ENCODE measurements around the gene GALNT16.

GALNT16 gene

DNA sequence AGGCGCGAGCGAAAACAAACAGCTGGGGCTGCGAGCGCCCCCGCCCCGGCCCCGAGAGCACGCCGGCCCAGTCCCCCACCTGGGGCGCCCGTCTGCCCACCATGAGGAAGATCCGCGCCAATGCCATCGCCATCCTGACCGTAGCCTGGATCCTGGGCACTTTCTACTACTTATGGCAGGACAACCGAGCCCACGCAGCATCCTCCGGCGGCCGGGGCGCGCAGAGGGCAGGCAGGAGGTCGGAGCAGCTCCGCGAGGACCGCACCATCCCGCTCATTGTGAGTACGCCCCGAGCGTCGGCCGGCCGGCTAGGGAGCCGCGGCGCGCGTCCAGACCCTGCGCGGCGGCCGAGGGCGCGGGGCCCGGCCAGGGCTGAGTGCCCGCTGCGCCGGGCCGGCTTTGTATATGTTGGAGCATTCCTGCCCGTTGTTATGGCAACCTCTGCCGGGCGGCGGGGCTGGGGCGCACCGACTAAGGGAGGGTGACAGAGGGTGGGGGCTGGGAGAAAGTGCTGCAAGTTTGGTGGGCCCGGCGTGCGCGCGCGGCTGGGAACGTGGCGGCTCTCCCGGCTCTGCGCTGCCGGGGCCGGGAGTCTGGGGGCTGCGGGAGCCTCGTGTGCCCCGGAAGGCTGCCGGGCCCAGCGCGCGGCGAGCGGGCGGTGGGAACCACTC, 367 bp downstream of the GALNT16 start:
- DNase-seq: no peak

- DNase-seq: peak; percentile 71
Measured at GRCh38 chr14:69260861-69261564, 1.1 kb downstream of the GALNT16 start.

- no peak for DNase-seq
Measured at GRCh38 chr14:69261761-69262331, 1.9 kb downstream of the GALNT16 start.

GRCh38 chr14:69262516-69262915, 2.6 kb downstream of the GALNT16 start:
- no peak for DNase-seq

- DNase-seq: no peak
Measured at GRCh38 chr14:69263364-69263763, 3.4 kb downstream of the GALNT16 start.

DNA sequence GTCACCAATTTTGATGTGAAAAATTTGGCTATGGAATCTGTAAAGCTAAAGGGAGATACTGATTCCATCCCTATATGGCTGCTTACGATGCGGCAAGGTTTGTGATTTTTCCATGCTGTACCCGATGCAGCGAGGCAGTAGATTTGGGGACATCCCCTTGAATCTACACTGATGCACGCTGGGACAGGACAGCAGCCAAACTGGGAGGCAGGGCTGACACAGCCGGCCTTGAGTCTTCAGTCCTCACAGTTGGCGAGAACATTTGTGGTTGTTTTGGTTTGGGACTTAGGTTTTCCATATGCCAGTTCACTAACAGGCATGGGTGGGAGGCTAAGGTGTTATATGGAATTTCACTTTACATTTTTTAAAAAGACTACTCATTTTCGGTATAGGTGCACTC, 3.8 kb downstream of the GALNT16 start:
- no peak for DNase-seq

DNA sequence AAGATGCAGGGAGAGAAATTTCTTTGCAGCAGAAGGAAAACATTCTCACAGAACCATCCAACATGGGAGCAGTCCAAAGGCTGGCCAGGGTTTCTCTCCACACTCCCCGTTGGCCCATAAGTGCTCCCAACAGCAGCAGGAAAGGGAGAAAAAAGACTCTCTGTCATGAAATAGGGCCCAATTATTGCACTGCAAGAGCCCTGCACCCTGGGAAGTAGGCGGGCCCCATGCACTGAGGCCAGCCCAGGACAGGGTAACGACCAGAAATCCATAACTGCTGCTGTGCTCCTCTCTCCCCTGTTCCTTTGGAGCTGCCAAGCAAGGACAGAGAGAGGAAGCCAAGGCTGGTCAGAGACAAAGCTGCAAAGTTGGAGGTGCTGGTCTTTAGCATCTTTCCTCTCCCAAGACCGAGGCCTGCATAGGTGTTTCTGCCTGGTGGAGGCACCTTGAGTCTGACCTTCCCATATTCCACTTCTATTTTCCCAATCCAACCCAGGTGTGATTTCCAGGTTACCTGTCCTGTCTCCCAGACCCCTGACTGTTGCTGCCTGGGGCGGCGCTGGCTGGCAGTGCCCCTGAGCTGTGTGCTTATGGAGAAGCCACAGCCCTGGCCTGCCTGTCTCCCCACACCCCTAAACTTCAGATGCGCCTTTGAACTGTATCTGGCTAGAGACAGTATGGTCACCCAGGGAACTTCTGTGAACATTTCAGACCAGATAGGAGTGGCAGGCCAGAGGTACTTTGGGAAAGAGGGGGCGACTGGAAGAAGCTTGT, 6.8 kb downstream of the GALNT16 start:
- no peak for DNase-seq

GRCh38 chr14:69267492-69267891, 7.5 kb downstream of the GALNT16 start:
- DNase-seq: peak; percentile 21

GRCh38 chr14:69268223-69268622, 8.3 kb downstream of the GALNT16 start:
- DNase-seq: no peak

GRCh38 chr14:69268763-69269162, 8.8 kb downstream of the GALNT16 start:
- peak; percentile 38 for DNase-seq

- peak; percentile 9 for DNase-seq
Measured at GRCh38 chr14:69269381-69269780, 9.4 kb downstream of the GALNT16 start.

GRCh38 chr14:69270097-69270496, 10.1 kb downstream of the GALNT16 start:
- peak; percentile 42 for DNase-seq

GRCh38 chr14:69270795-69271708, 11.1 kb downstream of the GALNT16 start:
- DNase-seq: peak; percentile 22

GRCh38 chr14:69274321-69274720, 14.4 kb downstream of the GALNT16 start:
- peak; percentile 1 for DNase-seq

DNA sequence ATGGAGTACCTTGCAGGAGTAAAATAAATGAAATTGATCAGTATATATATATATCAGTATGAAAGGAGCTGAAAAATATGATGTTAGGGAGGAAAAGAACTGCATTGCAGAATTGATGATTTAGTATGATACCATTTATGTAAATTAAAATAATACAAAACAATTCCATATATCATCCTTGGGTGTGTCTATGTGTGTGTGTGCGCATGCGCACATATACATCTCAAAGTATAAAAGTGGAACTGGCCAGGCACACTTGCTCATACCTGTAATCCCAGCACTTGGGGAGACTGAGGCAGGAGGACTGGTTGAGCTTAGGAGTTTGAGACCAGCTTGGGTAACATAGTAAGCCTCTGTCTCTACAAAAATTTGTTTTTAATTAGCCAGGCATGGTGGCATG, 15.4 kb downstream of the GALNT16 start:
- no peak for DNase-seq

GRCh38 chr14:69277356-69277755, 17.4 kb downstream of the GALNT16 start:
- DNase-seq: peak; percentile 1

- peak; percentile 19 for DNase-seq
Measured at GRCh38 chr14:69280746-69281291, 20.9 kb downstream of the GALNT16 start.

- peak; percentile 33 for DNase-seq
Measured at GRCh38 chr14:69281450-69282169, 21.7 kb downstream of the GALNT16 start.

GRCh38 chr14:69282448-69282847, 22.5 kb downstream of the GALNT16 start:
- no peak for DNase-seq

GRCh38 chr14:69284170-69284569, 24.2 kb downstream of the GALNT16 start:
- DNase-seq: no peak

- no peak for DNase-seq
Measured at GRCh38 chr14:69285661-69286255, 25.8 kb downstream of the GALNT16 start.

All from activated effector memory CD4-positive, alpha-beta T cell treated with anti-CD3 and anti-CD28 coated beads, Interleukin-2, amount 50 U/mL, for 16 hours (primary cell).